HFF-Myc (cell line): Measurements from ENCODE around the gene CCNG2.

Experiments used
- DNase-seq: peaks from one replicate; pipeline ENCODE4 v3.0.0-alpha.2; 2011; ENCODE audit warnings: low read depth; ENCODE audit errors: extremely low read depth
- H3K4me3 ChIP-seq: replicated peaks from 2 replicates; pipeline ENCODE4 v1.5.1; 2011; ENCODE audit warnings: low read depth, mild to moderate bottlenecking, control low read depth, low read length
- CTCF ChIP-seq: IDR thresholded peaks from 2 replicates; pipeline ENCODE4 v1.5.1; 2012; ENCODE audit warnings: mild to moderate bottlenecking, low read depth, low read length, control low read depth; ENCODE audit errors: missing control alignments

The CCNG2 gene

GRCh38 chr4:77158487-77158861, 1.5 kb downstream of the CCNG2 start:
- TF ChIP-seq CTCF = no peak
- DNase-seq = no peak
- H3K4me3 ChIP-seq = peak overlapping the region; percentile 94

GRCh38 chr4:77159806-77160205, 2.8 kb downstream of the CCNG2 start:
- DNase-seq = no peak
- no peak overlapping the region for H3K4me3 ChIP-seq
- no peak for TF ChIP-seq CTCF

GRCh38 chr4:77163641-77164040, 6.6 kb downstream of the CCNG2 start:
- DNase-seq = no peak
- no peak for TF ChIP-seq CTCF
- H3K4me3 ChIP-seq = no peak overlapping the region

GRCh38 chr4:77167173-77167572, 10.2 kb downstream of the CCNG2 start:
- no peak for DNase-seq
- TF ChIP-seq CTCF = no peak
- no peak overlapping the region for H3K4me3 ChIP-seq

- no peak overlapping the region for H3K4me3 ChIP-seq
- TF ChIP-seq CTCF = no peak
- DNase-seq = no peak
These were observed 10.9 kb downstream of the CCNG2 start for GRCh38 chr4:77167866-77168265.

GRCh38 chr4:77169481-77169880, 12.5 kb downstream of the CCNG2 start:
- TF ChIP-seq CTCF = no peak

GRCh38 chr4:77170926-77171325, 13.9 kb downstream of the CCNG2 start:
- H3K4me3 ChIP-seq = no peak overlapping the region
- DNase-seq = no peak
- TF ChIP-seq CTCF = no peak

More at GRCh38 chr4:77169481-77169880, 12.5 kb downstream of the CCNG2 start:
- no peak for DNase-seq
- H3K4me3 ChIP-seq = no peak overlapping the region
